Fibroblast of peridontal ligament (primary cell): ENCODE measurements around the gene GJB3.
"Not testable (repeated sequence)": the region's sequence is repeated elsewhere in the genome, so short reads cannot be mapped to it uniquely, and the experiment has no call there.

Experiments used
- DNase-seq: peaks from one replicate; pipeline ENCODE4 v3.0.0-alpha.2; 2010; ENCODE audit errors: extremely low read depth

GJB3 gene

DNA sequence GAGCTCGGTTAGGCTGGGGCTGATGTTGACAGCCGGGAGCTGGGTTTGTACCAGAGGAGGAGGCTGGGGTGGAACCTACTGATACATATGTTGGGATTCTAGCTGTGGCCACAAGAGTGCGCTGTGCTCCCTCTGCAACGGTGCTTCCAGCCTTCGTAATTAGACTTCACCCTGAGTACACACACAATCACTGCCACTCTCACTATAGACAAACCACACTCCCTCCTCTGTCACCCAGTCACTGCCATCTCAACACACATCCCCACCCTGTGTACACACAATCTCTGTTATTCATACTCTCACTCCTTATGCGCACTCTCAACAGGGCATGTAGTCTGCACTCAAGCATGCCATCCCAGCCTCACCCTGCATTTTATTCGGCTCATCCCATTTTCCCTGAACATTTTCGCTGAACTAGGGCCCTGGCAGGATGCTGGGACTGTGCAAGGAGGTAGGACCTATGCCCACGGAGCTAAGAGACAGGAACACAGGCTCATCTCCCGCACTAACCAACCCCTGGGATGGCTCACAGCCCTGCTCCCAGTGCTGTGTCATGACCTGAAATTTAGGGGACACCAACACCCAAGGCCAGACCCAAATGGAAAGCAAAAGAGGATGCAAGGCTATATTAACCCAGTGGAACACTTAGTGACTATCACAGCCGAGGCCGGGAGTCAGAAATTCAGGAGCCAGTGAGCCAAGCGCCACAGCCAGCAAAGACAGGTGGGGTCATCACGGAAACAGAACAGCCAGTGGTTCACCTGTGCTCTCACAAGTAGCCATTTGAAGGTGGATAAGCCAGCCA is 5.7 kb downstream of the GJB3 start:
- DNase-seq = peak; percentile 75

DNA sequence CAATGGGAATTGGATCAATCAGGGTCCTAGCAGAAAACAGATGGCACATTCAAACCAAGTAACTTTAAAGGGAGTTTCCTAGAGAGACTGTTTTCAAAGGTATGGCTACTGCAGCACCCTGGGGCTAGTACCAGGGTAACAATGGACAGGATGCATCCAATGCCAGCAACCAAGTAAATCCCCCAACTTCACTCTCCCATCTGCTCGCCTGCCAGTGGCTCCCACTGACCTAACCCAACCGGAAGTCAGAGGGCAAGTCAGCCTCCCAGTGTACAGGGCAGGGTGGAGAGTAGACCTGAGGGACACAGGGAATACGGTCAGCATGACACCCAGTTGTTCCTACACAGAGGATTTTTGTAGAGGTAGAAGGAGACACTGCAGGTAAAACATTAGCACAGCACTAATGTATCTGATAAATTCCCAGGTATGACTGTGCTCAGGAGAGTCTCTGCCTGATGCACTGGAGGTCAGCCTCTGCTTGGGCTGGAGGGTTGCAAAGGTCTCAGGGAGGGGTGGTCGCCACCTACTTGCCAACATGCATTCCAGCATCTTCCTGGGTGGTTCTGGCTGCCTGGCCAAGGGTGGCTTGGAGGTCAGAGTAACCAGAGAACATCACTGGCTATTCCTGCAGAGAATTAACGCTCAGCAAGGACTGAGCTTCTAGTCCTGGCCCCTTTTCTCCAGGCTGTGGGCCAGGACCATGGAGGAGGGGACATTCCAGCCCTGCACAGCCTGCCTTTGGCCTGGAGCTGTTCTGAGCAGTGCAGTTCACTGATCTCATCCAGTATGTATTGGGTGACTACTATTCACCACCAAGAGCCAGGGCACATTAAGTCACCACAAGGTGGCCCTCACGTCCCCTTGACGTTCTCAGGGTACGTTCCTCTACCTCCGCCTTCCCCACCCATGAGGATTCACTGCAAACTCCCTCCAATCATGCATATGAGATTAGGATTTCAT is 6.7 kb downstream of the GJB3 start:
- peak; percentile 36 for DNase-seq

DNA sequence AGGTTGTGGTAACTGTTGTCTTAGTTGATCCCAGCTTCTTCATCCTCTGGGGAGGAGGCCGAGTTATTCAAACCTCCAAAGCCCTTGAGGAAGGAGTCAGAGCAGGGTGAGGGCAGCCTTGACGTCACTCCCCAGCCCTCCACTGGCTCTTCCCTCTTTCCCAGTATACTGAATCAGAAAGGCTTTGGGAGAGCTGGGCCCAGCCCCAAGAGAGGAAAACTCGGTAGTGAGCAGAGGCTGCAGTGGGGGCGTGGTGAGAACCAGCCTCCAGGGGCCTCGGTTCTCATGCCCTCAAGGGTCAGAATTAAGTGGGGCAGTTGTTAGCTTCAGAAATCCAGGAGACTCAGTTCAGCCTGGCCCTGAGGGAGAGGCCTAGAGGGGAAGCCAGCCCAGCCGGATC is 10.0 kb downstream of the GJB3 start:
- DNase-seq = peak; percentile 25

DNA sequence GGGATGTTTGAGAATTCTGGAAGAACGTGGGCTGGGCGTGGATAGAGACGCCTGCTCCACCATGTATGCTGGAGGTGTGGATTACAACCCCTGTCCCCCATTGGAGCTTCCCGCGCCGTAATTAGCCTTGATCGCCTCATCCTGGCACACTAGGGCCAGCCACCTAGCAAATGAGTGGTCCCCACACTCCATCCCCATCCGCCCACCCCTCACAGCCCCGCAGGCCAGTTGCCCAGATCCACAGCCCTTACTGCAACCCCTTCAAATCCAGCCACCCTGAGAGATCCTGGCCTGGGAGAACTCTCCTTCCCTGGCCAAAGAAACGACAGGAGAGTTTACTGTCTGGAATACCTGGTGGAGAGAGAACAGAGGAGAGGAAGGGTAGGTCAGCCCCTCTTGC is 11.4 kb downstream of the GJB3 start:
- no peak for DNase-seq

DNA sequence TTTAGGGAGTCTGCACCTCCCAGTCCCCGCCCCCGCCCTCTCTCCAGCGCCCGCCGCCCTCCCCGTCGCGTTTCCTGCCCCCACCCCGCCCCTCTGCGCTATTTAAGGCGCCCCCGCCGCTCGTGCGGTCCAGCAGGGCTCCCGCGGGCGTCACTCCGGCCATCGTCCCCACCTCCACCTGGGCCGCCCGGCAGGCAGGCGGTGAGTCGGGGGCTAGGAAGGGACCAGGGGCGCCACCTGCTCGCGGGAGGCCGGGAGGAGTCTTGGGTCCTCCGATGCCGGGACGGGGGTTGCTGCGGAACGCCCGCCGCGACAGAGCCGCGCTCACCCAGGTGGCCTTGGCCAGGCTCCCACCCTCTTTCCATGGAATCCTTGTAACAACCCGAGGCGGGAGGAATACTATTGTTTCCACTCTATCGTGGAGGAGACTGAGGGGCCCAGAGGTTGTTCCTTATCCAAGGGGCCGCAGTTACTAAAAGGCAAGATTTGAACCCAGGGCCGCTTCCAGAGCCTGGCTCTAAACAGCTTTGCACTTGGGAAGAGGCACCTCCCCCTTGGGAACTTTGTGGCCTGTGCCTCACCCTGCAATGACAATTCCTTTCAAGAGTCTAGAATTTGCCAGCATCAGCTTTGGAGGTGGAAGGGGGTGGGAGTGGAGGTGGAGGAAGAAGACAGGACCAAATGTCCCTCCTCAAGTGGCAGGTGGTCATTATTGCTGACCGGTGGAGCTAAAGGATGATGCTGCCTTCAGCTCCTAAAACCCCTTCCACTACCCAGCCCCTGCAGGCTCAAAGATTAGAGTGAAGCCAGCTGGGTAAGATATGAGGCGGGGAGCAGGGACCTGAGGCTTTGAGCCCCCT is 12.1 kb downstream of the GJB3 start, which contains the start of gene GJA4:
TSS of gene GJA4 (plus strand) at position 132 of the 860 bp plus-strand sequence. CDS start 1,215 bp downstream, outside the sequence.
- DNase-seq = no peak

DNA sequence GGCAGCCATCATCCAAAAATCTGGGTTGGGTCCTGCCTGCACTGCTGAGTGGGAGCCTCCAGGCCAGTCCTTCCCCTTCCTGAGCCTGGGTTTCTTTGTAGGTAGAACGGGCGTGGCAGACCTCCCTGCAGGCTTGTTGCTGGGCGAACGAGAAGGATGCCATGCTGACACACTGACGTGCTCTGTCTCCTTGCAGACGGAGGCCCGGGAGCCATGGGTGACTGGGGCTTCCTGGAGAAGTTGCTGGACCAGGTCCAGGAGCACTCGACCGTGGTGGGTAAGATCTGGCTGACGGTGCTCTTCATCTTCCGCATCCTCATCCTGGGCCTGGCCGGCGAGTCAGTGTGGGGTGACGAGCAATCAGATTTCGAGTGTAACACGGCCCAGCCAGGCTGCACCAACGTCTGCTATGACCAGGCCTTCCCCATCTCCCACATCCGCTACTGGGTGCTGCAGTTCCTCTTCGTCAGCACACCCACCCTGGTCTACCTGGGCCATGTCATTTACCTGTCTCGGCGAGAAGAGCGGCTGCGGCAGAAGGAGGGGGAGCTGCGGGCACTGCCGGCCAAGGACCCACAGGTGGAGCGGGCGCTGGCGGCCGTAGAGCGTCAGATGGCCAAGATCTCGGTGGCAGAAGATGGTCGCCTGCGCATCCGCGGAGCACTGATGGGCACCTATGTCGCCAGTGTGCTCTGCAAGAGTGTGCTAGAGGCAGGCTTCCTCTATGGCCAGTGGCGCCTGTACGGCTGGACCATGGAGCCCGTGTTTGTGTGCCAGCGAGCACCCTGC is 13.2 kb downstream of the GJB3 start:
- no peak for DNase-seq

DNA sequence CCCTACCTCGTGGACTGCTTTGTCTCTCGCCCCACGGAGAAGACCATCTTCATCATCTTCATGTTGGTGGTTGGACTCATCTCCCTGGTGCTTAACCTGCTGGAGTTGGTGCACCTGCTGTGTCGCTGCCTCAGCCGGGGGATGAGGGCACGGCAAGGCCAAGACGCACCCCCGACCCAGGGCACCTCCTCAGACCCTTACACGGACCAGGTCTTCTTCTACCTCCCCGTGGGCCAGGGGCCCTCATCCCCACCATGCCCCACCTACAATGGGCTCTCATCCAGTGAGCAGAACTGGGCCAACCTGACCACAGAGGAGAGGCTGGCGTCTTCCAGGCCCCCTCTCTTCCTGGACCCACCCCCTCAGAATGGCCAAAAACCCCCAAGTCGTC is 13.8 kb downstream of the GJB3 start:
- DNase-seq = no peak

DNA sequence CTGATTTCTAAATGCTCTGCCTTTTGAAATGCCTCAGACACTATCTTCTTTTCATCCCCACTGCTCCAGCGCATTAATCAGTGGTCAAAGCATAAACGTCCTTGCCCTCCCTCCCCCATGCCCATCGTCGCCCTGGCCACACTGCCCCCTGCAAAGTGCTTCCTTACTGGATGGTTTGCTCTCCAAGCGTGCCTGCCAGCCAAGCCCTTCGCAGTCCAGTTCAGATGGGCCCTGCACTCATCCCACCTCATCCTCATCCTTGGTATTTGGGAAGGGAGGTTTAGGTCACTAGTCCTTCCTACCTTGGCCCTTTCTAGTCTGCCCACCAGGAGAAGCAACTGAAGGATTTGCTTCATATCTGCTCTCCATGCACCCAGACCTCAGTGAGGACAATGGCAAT is 14.9 kb downstream of the GJB3 start:
- DNase-seq = no peak

DNA sequence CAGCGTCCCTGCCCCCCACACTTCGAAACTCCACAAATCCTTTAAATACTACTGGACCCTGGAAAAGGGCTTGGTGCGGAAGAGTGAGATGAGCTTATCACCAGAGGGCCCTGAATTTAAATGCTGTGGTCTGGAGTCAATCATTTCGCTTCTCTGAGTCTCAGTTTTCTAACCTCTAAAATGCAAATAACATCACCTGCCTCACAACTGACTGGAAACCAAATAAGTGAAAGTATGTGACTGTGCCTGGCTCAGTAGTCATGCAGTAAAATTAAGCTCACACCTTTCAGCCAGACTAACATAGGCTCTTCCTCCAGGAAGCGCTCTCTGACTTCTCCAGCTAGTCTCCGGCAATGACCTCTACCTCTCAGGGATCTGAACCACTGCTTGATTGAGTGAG is 16.0 kb downstream of the GJB3 start:
- DNase-seq = no peak

DNA sequence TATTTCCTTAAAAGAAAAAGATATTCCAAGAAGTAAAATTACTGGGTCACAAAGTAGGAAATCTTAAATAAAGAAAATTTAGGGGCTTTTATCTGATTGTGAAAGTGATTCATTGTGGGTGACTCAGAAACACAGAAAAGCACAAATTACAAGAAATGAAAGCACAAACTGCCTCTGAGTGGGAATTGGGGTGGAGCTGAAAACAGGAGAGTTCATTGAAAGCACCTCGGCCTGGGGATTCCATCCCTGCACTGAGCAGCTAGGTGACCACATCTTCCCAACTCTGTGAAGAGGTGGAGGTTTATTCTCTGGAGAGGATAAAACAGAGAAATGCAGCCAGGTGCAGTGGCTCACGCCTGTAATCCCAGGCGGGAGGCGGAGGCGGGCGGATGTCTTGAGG is 19.2 kb downstream of the GJB3 start:
- DNase-seq = peak; percentile 17

DNA sequence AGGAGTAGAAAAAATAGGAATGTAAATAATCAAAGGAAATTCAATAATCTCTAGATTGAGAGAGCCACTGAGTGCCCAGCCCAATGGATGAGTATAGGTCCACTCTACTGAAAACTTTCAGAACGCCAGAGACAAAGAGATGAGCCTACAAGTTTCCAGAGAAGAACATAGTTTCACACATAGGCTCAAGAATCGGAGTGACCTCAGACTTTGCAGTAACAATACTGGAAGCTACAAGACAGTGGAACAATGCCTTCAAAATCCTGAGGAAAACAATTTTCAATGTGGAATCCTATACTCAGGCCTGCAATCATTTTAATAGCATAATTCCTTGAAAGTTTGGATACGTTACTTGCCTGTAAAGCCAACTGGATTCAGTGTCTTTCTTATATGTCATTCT is 22.8 kb downstream of the GJB3 start:
- DNase-seq = no peak

DNA sequence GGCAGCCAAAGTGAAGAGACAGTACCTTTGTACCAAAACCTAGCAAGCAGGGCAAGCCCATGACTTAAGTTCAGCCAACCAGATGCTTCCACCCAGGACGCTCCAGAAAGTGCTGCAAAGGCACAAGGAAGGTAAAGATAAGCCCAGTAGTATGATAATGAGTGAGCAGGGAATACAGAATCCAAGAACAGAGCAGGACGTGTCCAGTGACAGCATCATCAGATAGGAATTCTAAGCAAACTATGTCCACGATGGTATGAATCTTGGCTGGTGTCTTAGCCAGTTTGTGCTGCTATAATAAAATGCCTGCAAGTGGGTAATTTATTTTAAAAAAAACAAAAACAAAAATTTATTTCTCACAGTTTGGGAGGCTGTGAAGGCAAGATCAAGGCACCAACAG is 25.4 kb downstream of the GJB3 start:
- DNase-seq = peak; percentile 31

DNA sequence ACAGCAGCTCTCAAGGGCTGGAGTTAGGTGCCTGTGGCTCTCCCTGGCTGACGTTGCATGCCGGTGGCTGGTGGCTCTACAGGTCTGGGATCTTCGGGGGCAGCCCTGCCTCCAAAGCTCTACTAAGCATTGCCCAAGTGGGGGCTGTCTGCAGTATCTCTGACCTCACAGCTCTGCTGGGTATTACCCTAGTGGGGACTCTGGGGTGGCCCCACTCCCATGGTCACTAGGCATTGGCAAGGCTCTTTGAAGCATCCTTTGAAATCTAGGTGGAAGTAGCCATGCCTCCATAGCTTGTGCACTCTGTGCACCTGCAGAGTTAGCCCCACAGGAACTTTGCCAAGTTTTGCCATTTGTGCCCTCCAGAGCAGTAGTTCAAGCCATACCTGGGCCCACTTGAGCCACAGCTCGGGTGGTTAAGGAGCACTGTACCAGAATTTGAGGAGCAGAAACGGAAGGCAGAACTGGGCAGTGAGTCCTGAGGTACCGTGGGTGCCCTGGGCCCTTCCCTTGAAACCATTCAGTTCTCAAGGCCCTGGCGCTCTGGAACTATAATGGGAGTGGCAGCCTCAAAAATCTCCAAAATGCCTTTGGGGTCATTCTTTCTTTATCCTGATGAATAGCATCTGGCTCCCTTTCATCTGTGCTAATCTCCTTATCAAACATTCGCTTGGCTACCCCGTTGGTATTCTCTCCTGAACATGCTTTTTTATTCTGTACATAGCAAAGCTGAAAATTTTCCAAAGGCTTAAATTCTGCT is 27.2 kb downstream of the GJB3 start:
- DNase-seq = no peak

DNA sequence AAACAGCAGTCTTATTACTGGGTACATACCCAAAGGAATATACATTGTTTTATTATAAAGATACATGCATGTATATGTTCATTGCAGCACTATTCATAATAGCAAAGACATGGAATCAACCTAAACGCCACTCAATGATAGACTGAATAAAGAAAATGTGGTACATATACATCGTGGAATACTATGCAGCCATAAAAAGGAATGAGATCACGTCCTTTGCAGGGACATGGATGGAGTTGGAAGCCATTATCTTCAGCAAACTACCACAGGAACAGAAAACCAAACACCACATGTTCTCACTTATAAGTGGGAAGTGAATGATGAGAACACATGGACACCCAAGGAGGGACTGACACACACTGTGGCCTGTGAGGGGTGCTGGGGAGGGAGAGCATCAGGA is 29.8 kb downstream of the GJB3 start:
- not testable (repeated sequence) for DNase-seq

DNA sequence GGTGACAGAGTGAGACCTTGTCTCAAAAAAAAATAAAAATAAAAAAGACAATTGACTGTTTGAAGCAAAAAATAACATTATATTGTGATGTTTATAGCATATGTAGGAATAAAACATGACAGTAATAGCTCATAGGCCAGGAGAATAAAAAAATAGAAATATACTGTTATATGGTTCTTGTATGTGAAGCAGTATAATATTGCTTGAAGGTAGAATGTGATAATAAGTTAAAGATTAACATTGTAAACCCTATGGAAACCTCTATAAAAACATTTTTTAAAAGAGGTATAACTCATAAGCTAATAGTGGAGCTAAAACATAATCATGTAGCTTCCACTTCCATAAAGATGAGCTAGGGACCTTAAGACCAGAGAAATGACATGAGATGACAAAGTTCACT is 35.3 kb downstream of the GJB3 start:
- no peak for DNase-seq

DNA sequence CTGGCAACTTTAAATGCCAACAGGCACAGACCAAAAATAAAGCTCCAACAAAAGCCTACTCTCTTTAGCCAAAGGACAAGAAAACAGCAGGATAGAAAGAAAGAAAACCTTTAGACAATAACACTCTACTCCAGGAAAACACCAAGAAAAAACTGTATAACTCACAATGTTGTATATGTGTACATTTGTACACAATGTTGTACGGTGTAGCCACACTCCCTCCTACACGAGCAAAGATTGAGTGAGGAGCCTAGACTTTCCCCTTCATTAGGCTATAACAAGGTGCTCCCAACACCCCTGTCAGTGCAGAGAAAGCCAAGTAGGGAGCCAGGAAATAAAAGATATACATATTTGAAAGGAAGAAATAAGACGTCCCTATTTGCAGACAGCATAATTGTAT is 35.8 kb downstream of the GJB3 start:
- DNase-seq = no peak

DNA sequence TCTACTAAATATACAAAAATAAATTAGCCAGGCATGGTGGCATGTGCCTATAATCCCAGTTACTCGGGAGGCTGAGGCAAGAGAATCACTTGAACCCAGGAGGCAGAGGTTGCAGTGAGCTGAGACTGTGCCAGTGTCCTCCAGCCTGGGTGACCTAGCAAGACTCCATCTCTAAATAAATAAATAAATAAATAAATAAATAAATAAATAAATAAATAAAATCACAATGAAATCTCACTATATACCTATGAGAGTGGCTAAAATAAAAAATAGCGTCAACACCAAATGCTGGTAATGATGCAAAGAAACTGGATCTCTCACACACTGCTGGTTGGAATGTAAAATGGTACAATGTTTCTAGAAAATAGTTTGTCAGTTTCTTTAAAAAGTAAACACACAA is 37.8 kb downstream of the GJB3 start:
- DNase-seq = not testable (repeated sequence)

DNA sequence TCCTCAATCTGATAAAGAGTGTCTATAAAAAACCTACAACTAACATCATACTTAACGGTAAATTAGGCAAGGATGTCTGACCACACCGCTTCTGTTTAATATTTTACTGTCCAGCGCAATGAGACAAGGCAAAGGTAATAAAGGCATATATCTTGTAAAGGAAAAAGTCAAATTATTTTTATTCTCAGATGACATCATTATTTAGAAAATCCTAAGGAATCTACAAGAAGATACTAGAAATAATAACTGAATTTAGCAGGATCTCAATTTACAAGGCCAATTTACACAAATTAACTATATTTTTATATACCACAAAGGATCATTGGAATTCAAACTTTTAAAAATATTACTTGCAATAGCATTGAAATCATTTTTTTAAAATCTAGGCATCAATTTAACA is 41.2 kb downstream of the GJB3 start:
- no peak for DNase-seq

DNA sequence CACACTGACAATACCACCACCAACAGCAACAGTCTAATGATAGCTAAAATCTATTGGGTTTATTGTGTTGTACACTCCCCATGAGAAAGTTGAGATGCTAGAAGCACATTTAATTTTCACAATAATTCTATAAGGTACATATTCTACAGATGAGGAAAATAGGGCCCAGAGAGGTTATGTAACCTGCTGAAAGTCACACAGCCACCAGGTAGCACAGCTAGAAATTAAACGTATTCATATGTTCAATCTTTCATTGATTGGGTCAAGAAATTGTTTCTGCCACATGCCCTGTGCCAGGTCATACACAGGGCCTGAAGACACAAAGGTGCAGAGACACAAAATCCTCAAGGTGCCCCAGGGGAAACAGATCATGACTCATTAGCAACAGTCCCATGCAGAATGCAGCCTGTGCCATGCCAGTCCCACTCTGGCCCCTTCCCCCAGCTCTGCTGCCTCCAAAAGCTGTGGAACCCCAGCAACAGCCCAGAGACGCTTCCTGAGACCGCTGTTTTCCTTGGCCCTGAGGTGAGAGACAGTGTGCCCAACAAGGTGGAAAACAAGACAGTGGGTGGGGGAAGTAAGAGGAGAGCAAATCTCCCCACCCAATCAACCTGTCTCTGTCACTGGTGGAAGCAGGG is 43.9 kb downstream of the GJB3 start:
- DNase-seq = no peak
